ENCODE data around the gene VCY1B.
"Not testable (repeated sequence)": the region's sequence is repeated elsewhere in the genome, so short reads cannot be mapped to it uniquely, and the experiment has no call there.

Gene VCY1B

GRCh38 chrY:14055927-14056326 lies at the start of gene VCY1B:
Gene VCY1B, plus strand, starts transcription at chrY:14056227. Its CDS starts 63 bp downstream, at chrY:14056290.
- DNase-seq: not testable (repeated sequence)

DNA sequence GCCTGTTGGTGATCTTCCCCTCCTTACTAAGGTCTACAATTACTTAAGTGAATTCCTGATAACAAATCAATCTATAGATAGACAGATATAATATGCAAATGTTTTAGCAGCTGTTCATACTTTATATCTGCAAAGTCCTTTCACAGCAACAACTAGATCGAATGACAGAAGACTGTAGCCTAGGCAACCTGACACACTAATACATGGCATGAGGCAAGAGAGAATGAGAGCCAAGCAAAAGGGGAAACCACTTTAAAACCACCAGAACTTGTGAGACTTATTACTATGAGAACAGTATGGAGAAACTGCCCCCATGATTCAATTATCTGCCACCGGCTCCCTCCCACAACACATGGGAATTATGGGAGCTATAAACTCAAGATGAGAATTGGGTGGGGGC lies 44.1 kb upstream of the VCY1B start:
- DNase-seq: not testable (repeated sequence)

DNA sequence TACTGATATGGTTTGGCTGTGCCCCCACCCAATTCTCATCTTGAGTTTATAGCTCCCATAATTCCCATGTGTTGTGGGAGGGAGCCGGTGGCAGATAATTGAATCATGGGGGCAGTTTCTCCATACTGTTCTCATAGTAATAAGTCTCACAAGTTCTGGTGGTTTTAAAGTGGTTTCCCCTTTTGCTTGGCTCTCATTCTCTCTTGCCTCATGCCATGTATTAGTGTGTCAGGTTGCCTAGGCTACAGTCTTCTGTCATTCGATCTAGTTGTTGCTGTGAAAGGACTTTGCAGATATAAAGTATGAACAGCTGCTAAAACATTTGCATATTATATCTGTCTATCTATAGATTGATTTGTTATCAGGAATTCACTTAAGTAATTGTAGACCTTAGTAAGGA lies 25.6 kb upstream of the VCY1B start:
- not testable (repeated sequence) for DNase-seq

- no peak for DNase-seq
These were observed 29.9 kb downstream of the VCY1B start for GRCh38 chrY:14085877-14086276.

Measured in fibroblast of skin of right quadriceps (primary cell).